Measurements from ENCODE around the gene CFAP299. TPM values are rescaled to one million over a fixed set of nuclear protein-coding genes. Genes with fewer than 3 reads are reported as not detected.

Gene CFAP299
- total RNA-seq, 1 experiment from 2014 or later = not detected

DNA sequence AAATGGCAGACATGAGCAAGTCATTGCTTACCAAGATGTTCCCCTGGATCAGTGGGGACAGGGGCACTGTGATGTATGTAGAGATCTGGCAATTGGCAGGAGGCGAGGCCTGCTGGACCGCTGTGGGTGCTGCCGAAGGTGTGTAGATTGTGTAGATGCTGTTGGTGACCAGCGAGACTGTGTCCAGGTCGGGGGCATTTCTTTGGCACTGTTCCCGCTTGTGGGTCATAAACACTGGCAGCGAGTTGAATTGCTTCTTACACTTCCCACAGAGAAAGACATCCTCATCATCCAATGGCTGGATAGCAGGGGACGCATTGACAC is 52.7 kb downstream of the CFAP299 start:
- ChIA-PET CTCF (no interaction called here), POLR2A (no interaction called here), RAD21 (ENCODE audit: low non-redundant PET in 1 of 2, low total read pairs in 2 of 2, uncharacterized antibody in 2 of 2, unreplicated experiment in 2 of 2) (no interaction called here)
- intact Hi-C loops (cut with micrococcal nuclease) = no loop called here
- no peak overlapping the region for H3K4me2 ChIP-seq (ENCODE audit: low read length)
- H3K4me1 ChIP-seq (ENCODE audit: control insufficient read depth in 1 of 2, insufficient read depth in 2 of 2, low read length in 2 of 2) = no peaks in the 10 kb centered on the region
- BruUV-seq (replicated peaks) = no TSS peak
- H2AFZ ChIP-seq (ENCODE audit: low read depth, low read length, poor library complexity, severe bottlenecking) = no peak overlapping the region
- TF ChIP-seq SIN3A (IDR thresholded peaks at IDR 0.05; ENCODE audit: low read depth) (no peak), ELF1 (IDR thresholded peaks at IDR 0.05; ENCODE audit: borderline replicate concordance, low read depth) (no peak), JUND (IDR thresholded peaks at IDR 0.05) (no peak), CEBPB (IDR thresholded peaks at IDR 0.05; ENCODE audit: low read depth) (no peak), YY1 (IDR thresholded peaks at IDR 0.05; ENCODE audit: extremely low read depth, insufficient replicate concordance, low read depth, low read length) (no peak)
- TF ChIP-seq, protein P1, sequence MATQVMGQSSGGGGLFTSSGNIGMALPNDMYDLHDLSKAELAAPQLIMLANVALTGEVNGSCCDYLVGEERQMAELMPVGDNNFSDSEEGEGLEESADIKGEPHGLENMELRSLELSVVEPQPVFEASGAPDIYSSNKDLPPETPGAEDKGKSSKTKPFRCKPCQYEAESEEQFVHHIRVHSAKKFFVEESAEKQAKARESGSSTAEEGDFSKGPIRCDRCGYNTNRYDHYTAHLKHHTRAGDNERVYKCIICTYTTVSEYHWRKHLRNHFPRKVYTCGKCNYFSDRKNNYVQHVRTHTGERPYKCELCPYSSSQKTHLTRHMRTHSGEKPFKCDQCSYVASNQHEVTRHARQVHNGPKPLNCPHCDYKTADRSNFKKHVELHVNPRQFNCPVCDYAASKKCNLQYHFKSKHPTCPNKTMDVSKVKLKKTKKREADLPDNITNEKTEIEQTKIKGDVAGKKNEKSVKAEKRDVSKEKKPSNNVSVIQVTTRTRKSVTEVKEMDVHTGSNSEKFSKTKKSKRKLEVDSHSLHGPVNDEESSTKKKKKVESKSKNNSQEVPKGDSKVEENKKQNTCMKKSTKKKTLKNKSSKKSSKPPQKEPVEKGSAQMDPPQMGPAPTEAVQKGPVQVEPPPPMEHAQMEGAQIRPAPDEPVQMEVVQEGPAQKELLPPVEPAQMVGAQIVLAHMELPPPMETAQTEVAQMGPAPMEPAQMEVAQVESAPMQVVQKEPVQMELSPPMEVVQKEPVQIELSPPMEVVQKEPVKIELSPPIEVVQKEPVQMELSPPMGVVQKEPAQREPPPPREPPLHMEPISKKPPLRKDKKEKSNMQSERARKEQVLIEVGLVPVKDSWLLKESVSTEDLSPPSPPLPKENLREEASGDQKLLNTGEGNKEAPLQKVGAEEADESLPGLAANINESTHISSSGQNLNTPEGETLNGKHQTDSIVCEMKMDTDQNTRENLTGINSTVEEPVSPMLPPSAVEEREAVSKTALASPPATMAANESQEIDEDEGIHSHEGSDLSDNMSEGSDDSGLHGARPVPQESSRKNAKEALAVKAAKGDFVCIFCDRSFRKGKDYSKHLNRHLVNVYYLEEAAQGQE (IDR thresholded peaks at IDR 0.05; ENCODE audit: low read depth) = no peak
- no peak overlapping the region for H3K9ac ChIP-seq (ENCODE audit: low read length)
- no peaks in the 10 kb centered on the region for H4K20me1 ChIP-seq (ENCODE audit: insufficient read depth)
- no peaks in the 10 kb centered on the region for H3K9me2 ChIP-seq (ENCODE audit: insufficient read depth)
- no peak overlapping the region for H3K4me3 ChIP-seq (replicated peaks in 1 of 2; ENCODE audit: low read depth in 1 of 2, low read length in 2 of 2)
- DNase-seq (ENCODE audit: low read depth, low spot score) (no peak), ATAC-seq (no peak)
- no peaks in the 10 kb centered on the region for H3K36me3 ChIP-seq (ENCODE audit: control insufficient read depth in 1 of 2, insufficient read depth in 2 of 2, low read length in 2 of 2)
- peaks cover 3% of the 10 kb centered on the region; the same call in 1 of the 2 replicates for H3K27me3 ChIP-seq (ENCODE audit: insufficient read depth, low read length)
- H3K9me3 ChIP-seq (ENCODE audit: control insufficient read depth in 1 of 2, insufficient read depth in 1 of 2, low read depth in 1 of 2, low read length in 2 of 2) = no peaks in the 10 kb centered on the region
- no peak overlapping the region for H3K27ac ChIP-seq (ENCODE audit: low read depth, low read length)
- H3K79me2 ChIP-seq (ENCODE audit: insufficient read depth, low read length) = no peaks in the 10 kb centered on the region

DNA sequence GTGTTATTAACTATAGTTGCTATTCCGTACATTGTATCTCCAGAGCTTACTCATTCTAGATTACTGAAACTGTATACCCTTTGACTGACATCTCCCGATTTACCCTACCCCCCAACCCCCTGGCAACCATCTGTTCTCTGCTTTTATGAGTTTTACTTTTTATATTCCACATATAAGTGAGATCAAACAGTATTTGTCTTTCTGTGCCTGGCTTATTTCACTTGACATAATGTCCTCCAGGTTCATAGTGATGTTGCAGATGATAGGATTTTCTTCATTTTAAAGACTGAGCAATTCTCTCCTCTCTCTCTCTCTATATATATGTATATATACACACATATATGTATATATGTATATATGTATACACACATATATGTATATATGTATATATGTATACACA is 54.6 kb downstream of the CFAP299 start:
- ChIA-PET RAD21 (ENCODE audit: low non-redundant PET in 1 of 2, low total read pairs in 2 of 2, uncharacterized antibody in 2 of 2, unreplicated experiment in 2 of 2) (no interaction called here), POLR2A (no interaction called here), CTCF (no interaction called here)
- Histone ChIP-seq H3K9me3 (ENCODE audit: control insufficient read depth in 1 of 2, insufficient read depth in 1 of 2, low read depth in 1 of 2, low read length in 2 of 2) (no peaks in the 10 kb centered on the region), H3K4me3 (replicated peaks in 1 of 2; ENCODE audit: low read depth in 1 of 2, low read length in 2 of 2) (no peak overlapping the region), H3K9me2 (ENCODE audit: insufficient read depth) (no peaks in the 10 kb centered on the region), H2AFZ (ENCODE audit: low read depth, low read length, poor library complexity, severe bottlenecking) (no peak overlapping the region), H3K27me3 (ENCODE audit: insufficient read depth, low read length) (no peaks in the 10 kb centered on the region; the same call in 1 of the 2 replicates), H3K9ac (ENCODE audit: low read length) (no peak overlapping the region), H3K4me2 (ENCODE audit: low read length) (no peak overlapping the region), H4K20me1 (ENCODE audit: insufficient read depth) (no peaks in the 10 kb centered on the region), H3K79me2 (ENCODE audit: insufficient read depth, low read length) (no peaks in the 10 kb centered on the region), H3K36me3 (ENCODE audit: control insufficient read depth in 1 of 2, insufficient read depth in 2 of 2, low read length in 2 of 2) (no peaks in the 10 kb centered on the region), H3K27ac (ENCODE audit: low read depth, low read length) (no peak overlapping the region), H3K4me1 (ENCODE audit: control insufficient read depth in 1 of 2, insufficient read depth in 2 of 2, low read length in 2 of 2) (no peaks in the 10 kb centered on the region)
- BruUV-seq (replicated peaks) = no TSS peak
- ATAC-seq = no peak
- intact Hi-C loops (cut with micrococcal nuclease) = no loop called here
- DNase-seq (ENCODE audit: low read depth, low spot score) = no peak
- TF ChIP-seq, protein P2, sequence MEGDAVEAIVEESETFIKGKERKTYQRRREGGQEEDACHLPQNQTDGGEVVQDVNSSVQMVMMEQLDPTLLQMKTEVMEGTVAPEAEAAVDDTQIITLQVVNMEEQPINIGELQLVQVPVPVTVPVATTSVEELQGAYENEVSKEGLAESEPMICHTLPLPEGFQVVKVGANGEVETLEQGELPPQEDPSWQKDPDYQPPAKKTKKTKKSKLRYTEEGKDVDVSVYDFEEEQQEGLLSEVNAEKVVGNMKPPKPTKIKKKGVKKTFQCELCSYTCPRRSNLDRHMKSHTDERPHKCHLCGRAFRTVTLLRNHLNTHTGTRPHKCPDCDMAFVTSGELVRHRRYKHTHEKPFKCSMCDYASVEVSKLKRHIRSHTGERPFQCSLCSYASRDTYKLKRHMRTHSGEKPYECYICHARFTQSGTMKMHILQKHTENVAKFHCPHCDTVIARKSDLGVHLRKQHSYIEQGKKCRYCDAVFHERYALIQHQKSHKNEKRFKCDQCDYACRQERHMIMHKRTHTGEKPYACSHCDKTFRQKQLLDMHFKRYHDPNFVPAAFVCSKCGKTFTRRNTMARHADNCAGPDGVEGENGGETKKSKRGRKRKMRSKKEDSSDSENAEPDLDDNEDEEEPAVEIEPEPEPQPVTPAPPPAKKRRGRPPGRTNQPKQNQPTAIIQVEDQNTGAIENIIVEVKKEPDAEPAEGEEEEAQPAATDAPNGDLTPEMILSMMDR (IDR thresholded peaks at IDR 0.05 in 2 of 3, conservative IDR thresholded peaks at IDR 0.05 in 1 of 3; ENCODE audit: borderline replicate concordance in 1 of 3, insufficient read depth in 1 of 3, low read depth in 2 of 3, low read length in 2 of 3) = no peak
- no peak for TF ChIP-seq RAD21 (IDR thresholded peaks at IDR 0.05; ENCODE audit: low read depth)
- TF ChIP-seq POLR2A (IDR thresholded peaks at IDR 0.05; ENCODE audit: borderline replicate concordance, extremely low read depth, insufficient read depth, insufficient read length) = no peak
- no peak for TF ChIP-seq SRF (IDR thresholded peaks at IDR 0.05; ENCODE audit: low read depth)
- no peak for TF ChIP-seq YY1 (IDR thresholded peaks at IDR 0.05; ENCODE audit: extremely low read depth, insufficient replicate concordance, low read depth, low read length)
- TF ChIP-seq FOSL1 (IDR thresholded peaks at IDR 0.05; ENCODE audit: low read depth) = no peak
- TF ChIP-seq, protein P3, sequence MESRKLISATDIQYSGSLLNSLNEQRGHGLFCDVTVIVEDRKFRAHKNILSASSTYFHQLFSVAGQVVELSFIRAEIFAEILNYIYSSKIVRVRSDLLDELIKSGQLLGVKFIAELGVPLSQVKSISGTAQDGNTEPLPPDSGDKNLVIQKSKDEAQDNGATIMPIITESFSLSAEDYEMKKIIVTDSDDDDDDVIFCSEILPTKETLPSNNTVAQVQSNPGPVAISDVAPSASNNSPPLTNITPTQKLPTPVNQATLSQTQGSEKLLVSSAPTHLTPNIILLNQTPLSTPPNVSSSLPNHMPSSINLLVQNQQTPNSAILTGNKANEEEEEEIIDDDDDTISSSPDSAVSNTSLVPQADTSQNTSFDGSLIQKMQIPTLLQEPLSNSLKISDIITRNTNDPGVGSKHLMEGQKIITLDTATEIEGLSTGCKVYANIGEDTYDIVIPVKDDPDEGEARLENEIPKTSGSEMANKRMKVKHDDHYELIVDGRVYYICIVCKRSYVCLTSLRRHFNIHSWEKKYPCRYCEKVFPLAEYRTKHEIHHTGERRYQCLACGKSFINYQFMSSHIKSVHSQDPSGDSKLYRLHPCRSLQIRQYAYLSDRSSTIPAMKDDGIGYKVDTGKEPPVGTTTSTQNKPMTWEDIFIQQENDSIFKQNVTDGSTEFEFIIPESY (IDR thresholded peaks at IDR 0.05; ENCODE audit: extremely low read depth, insufficient replicate concordance, low read length) = no peak
- no peak for TF ChIP-seq JUND (IDR thresholded peaks at IDR 0.05)
- no peak for TF ChIP-seq TCF7L2 (IDR thresholded peaks at IDR 0.05; ENCODE audit: borderline replicate concordance, extremely low read depth, insufficient read depth, insufficient read length)
- TF ChIP-seq, protein P4, sequence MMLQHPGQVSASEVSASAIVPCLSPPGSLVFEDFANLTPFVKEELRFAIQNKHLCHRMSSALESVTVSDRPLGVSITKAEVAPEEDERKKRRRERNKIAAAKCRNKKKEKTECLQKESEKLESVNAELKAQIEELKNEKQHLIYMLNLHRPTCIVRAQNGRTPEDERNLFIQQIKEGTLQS (IDR thresholded peaks at IDR 0.05) = no peak

All from HCT116 (cell line).